Measurements from ENCODE around the gene MTA3.

MTA3 gene

DNA sequence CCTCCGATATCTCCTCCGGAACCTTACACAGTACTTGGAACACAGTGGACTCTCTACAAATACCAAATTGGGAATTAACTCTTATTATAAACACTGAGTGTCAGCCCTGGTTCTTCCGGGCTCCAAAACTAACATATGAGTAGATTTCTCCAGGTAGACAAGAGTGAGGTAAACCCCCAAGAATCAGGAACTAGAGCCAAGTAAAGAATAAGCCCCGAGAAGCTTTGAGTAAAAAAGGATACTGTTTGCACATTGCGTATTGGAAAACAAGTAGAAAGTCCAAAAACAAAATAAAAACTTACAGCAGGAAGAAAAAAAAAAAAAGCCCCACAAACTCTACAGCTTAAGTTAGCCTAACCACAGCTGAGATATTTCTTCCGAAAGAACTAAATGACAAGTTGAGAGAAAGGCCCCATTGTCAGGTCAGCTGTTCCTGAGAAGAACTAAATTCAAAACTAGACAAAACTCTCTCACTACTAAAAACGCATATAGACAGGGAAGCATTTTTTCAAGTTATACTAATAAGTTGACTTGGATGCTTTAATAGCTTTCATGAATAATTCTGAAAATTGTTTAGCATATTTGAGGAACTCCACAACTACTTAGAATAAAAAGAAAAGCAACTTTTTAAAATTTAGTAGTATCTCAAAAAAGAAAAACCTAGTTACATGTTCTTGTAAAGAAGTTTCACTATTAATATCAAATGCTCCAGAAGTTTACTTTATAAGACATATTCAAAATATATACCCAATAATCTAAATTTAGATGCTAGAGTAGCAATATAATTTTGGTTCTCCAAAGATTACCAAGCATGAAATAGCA, 228.2 kb downstream of the MTA3 start:
- peaks cover 14% of the 10 kb centered on the region for H3K27me3 ChIP-seq (ENCODE audit: control insufficient read depth, insufficient read depth, low read length)
- no peak overlapping the region for H3K4me3 ChIP-seq (ENCODE audit: low read depth, low read length)
- no peaks in the 10 kb centered on the region; the same call in 1 of the 2 replicates for H3K9me3 ChIP-seq (ENCODE audit: control insufficient read depth, insufficient read depth, low read depth, low read length)
- no peaks in the 10 kb centered on the region for H3K36me3 ChIP-seq (ENCODE audit: control insufficient read depth, insufficient read depth, low read length)
- H3K4me1 ChIP-seq (ENCODE audit: control insufficient read depth, insufficient read depth, low read length) = peaks cover 18% of the 10 kb centered on the region
- no peak overlapping the region for H3K9ac ChIP-seq (ENCODE audit: low read length)
- H3K27ac ChIP-seq (ENCODE audit: low read depth, low read length) = no peak overlapping the region

DNA sequence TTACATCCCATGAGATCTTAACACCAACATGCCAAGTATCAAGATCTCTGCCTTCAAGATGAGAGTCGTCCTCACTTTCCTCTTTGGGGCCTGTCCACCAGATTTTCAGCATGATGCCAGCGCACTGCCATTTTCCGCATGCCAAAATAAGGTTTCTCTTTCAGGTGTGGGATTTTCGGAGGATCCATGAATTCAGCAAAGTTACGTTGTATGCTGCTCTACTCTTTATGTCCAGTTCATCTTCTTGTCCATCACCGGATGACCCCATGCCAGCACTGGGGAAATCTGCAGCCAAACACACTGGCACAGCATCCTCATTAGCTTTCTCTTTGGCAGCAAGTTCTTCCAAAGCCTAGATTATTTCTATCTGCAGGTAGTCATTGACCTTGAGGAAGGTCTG, 228.8 kb downstream of the MTA3 start:
- no peak overlapping the region for H3K9ac ChIP-seq (ENCODE audit: low read length)
- H3K9me3 ChIP-seq (ENCODE audit: control insufficient read depth, insufficient read depth, low read depth, low read length) = no peaks in the 10 kb centered on the region; the same call in 1 of the 2 replicates
- no peak overlapping the region for H3K4me3 ChIP-seq (ENCODE audit: low read depth, low read length)
- H3K36me3 ChIP-seq (ENCODE audit: control insufficient read depth, insufficient read depth, low read length) = no peaks in the 10 kb centered on the region
- H3K27ac ChIP-seq (ENCODE audit: low read depth, low read length) = no peak overlapping the region
- peaks cover 8% of the 10 kb centered on the region for H3K27me3 ChIP-seq (ENCODE audit: control insufficient read depth, insufficient read depth, low read length)
- H3K4me1 ChIP-seq (ENCODE audit: control insufficient read depth, insufficient read depth, low read length) = peaks cover 13% of the 10 kb centered on the region

- Histone ChIP-seq H3K4me3 (ENCODE audit: low read depth, low read length) (no peak overlapping the region), H3K9me3 (ENCODE audit: control insufficient read depth, insufficient read depth, low read depth, low read length) (no peaks in the 10 kb centered on the region; the same call in 1 of the 2 replicates)
Observed at GRCh38 chr2:42799881-42800280, 231.4 kb downstream of the MTA3 start.

GRCh38 chr2:42800461-42800962, 232.1 kb downstream of the MTA3 start:
- Histone ChIP-seq H3K9me3 (ENCODE audit: control insufficient read depth, insufficient read depth, low read depth, low read length) (no peaks in the 10 kb centered on the region; the same call in 1 of the 2 replicates), H3K27me3 (ENCODE audit: control insufficient read depth, insufficient read depth, low read length) (no peaks in the 10 kb centered on the region), H3K4me3 (ENCODE audit: low read depth, low read length) (no peak overlapping the region), H3K36me3 (ENCODE audit: control insufficient read depth, insufficient read depth, low read length) (no peaks in the 10 kb centered on the region), H3K27ac (ENCODE audit: low read depth, low read length) (no peak overlapping the region), H3K9ac (ENCODE audit: low read length) (no peak overlapping the region), H3K4me1 (ENCODE audit: control insufficient read depth, insufficient read depth, low read length) (peaks cover 4% of the 10 kb centered on the region; the same call in 1 of the 2 replicates)

More at GRCh38 chr2:42799881-42800280, 231.4 kb downstream of the MTA3 start:
- H3K9ac ChIP-seq (ENCODE audit: low read length) = no peak overlapping the region
- no peaks in the 10 kb centered on the region for H3K27me3 ChIP-seq (ENCODE audit: control insufficient read depth, insufficient read depth, low read length)
- peaks cover 4% of the 10 kb centered on the region; the same call in 1 of the 2 replicates for H3K4me1 ChIP-seq (ENCODE audit: control insufficient read depth, insufficient read depth, low read length)
- H3K36me3 ChIP-seq (ENCODE audit: control insufficient read depth, insufficient read depth, low read length) = no peaks in the 10 kb centered on the region
- no peak overlapping the region for H3K27ac ChIP-seq (ENCODE audit: low read depth, low read length)

DNA sequence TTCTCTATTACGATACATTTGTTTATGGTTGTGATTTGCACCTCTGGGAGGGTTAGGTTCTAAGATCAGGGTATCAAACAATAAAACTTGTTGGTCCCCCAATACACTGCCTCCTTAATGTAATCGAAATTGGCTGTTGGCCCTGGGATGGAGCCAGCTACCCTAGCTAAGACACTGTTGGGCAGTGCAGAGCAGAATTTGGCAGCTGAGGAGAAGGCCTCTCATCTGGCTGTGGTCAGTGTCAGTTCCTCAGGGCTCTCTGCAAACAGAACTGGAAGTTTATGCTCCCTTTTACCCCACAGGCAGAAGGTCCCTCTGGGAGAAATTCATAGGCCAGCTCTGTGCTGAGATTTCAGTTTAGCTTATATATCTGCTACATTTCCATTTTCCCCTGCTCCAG, 232.5 kb downstream of the MTA3 start:
- H3K9me3 ChIP-seq (ENCODE audit: control insufficient read depth, insufficient read depth, low read depth, low read length) = no peaks in the 10 kb centered on the region; the same call in 1 of the 2 replicates
- H3K4me1 ChIP-seq (ENCODE audit: control insufficient read depth, insufficient read depth, low read length) = peaks cover under 1% of the 10 kb centered on the region; the same call in 1 of the 2 replicates
- H3K9ac ChIP-seq (ENCODE audit: low read length) = no peak overlapping the region
- no peak overlapping the region for H3K4me3 ChIP-seq (ENCODE audit: low read depth, low read length)
- H3K36me3 ChIP-seq (ENCODE audit: control insufficient read depth, insufficient read depth, low read length) = no peaks in the 10 kb centered on the region
- no peaks in the 10 kb centered on the region for H3K27me3 ChIP-seq (ENCODE audit: control insufficient read depth, insufficient read depth, low read length)
- no peak overlapping the region for H3K27ac ChIP-seq (ENCODE audit: low read depth, low read length)

DNA sequence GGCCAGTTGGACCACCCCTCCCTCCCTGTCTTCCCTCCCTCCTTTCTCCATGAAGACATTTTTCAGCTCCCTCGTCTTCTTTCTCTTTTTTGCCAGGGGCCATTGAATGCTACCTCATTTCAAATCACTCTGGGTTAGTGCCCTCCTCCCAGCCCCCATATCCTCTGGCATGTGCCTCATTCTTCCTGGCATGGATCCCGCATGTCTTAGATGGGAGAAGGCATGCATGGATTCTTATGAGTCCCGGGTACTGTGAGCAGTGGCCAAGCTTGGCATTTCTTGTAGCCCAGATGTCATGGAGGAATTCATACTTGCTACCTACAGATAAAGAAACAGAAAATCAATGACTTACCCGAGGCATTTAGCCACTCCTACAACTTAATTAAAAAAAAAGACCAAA, 232.9 kb downstream of the MTA3 start:
- Histone ChIP-seq H3K27me3 (ENCODE audit: control insufficient read depth, insufficient read depth, low read length) (no peaks in the 10 kb centered on the region), H3K36me3 (ENCODE audit: control insufficient read depth, insufficient read depth, low read length) (no peaks in the 10 kb centered on the region), H3K27ac (ENCODE audit: low read depth, low read length) (no peak overlapping the region), H3K9ac (ENCODE audit: low read length) (no peak overlapping the region), H3K4me1 (ENCODE audit: control insufficient read depth, insufficient read depth, low read length) (no peaks in the 10 kb centered on the region), H3K9me3 (ENCODE audit: control insufficient read depth, insufficient read depth, low read depth, low read length) (no peaks in the 10 kb centered on the region; the same call in 1 of the 2 replicates), H3K4me3 (ENCODE audit: low read depth, low read length) (no peak overlapping the region)

GRCh38 chr2:42802150-42802549, 233.7 kb downstream of the MTA3 start:
- H3K4me1 ChIP-seq (ENCODE audit: control insufficient read depth, insufficient read depth, low read length) = no peaks in the 10 kb centered on the region
- H3K4me3 ChIP-seq (ENCODE audit: low read depth, low read length) = no peak overlapping the region
- no peaks in the 10 kb centered on the region; the same call in 1 of the 2 replicates for H3K9me3 ChIP-seq (ENCODE audit: control insufficient read depth, insufficient read depth, low read depth, low read length)
- H3K9ac ChIP-seq (ENCODE audit: low read length) = no peak overlapping the region
- no peak overlapping the region for H3K27ac ChIP-seq (ENCODE audit: low read depth, low read length)
- no peaks in the 10 kb centered on the region for H3K27me3 ChIP-seq (ENCODE audit: control insufficient read depth, insufficient read depth, low read length)
- no peaks in the 10 kb centered on the region for H3K36me3 ChIP-seq (ENCODE audit: control insufficient read depth, insufficient read depth, low read length)

DNA sequence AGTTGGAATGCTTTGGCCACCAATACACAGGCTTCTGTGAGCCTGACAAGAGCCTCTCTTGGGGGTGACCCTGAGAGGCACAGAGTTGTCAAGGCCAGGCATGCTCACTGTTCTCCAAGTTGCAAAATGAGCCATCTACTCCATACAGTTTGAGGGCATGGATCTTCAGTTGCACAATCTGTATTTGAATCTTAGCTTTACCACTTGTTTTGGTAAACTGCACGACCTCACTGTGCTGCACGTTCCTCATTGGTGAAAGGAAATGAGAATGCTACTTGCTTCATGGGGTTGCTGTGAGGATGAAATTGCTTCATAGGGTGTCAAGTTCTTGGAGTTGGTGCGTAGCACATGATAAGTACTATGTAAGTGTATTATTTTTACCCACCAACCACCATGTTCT, 235.9 kb downstream of the MTA3 start:
- Histone ChIP-seq H3K4me1 (ENCODE audit: control insufficient read depth, insufficient read depth, low read length) (peaks cover 5% of the 10 kb centered on the region; the same call in 1 of the 2 replicates), H3K4me3 (ENCODE audit: low read depth, low read length) (no peak overlapping the region), H3K9ac (ENCODE audit: low read length) (no peak overlapping the region), H3K9me3 (ENCODE audit: control insufficient read depth, insufficient read depth, low read depth, low read length) (no peaks in the 10 kb centered on the region), H3K27me3 (ENCODE audit: control insufficient read depth, insufficient read depth, low read length) (no peaks in the 10 kb centered on the region), H3K36me3 (ENCODE audit: control insufficient read depth, insufficient read depth, low read length) (no peaks in the 10 kb centered on the region), H3K27ac (ENCODE audit: low read depth, low read length) (no peak overlapping the region)

DNA sequence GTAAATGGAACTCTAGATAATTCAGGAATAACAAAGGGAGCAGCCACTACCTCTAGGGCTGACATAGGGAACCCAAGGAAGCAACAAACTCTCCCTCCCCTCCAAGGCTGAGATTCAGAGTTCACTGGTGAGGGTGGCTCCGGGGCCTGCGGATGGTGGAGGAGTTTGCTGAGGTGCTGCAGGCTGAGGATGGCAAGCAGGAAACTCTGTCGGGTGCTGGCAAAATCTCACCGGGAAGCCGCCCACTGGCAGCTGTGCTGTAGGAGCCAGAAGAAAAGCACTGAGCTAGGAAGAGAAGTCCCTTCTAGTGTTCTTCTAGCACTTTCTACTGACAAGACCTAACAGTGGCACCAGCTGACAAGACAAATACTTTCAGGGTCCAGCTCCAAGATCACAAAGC, 236.5 kb downstream of the MTA3 start:
- Histone ChIP-seq H3K27me3 (ENCODE audit: control insufficient read depth, insufficient read depth, low read length) (no peaks in the 10 kb centered on the region), H3K4me1 (ENCODE audit: control insufficient read depth, insufficient read depth, low read length) (peaks cover 6% of the 10 kb centered on the region; the same call in 1 of the 2 replicates), H3K9ac (ENCODE audit: low read length) (no peak overlapping the region), H3K4me3 (ENCODE audit: low read depth, low read length) (no peak overlapping the region), H3K9me3 (ENCODE audit: control insufficient read depth, insufficient read depth, low read depth, low read length) (no peaks in the 10 kb centered on the region), H3K27ac (ENCODE audit: low read depth, low read length) (no peak overlapping the region), H3K36me3 (ENCODE audit: control insufficient read depth, insufficient read depth, low read length) (no peaks in the 10 kb centered on the region)
